ENCODE measurements around the gene PRKCG.
"Not testable (repeated sequence)": the region's sequence is repeated elsewhere in the genome, so short reads cannot be mapped to it uniquely, and the experiment has no call there.

The PRKCG gene

DNA sequence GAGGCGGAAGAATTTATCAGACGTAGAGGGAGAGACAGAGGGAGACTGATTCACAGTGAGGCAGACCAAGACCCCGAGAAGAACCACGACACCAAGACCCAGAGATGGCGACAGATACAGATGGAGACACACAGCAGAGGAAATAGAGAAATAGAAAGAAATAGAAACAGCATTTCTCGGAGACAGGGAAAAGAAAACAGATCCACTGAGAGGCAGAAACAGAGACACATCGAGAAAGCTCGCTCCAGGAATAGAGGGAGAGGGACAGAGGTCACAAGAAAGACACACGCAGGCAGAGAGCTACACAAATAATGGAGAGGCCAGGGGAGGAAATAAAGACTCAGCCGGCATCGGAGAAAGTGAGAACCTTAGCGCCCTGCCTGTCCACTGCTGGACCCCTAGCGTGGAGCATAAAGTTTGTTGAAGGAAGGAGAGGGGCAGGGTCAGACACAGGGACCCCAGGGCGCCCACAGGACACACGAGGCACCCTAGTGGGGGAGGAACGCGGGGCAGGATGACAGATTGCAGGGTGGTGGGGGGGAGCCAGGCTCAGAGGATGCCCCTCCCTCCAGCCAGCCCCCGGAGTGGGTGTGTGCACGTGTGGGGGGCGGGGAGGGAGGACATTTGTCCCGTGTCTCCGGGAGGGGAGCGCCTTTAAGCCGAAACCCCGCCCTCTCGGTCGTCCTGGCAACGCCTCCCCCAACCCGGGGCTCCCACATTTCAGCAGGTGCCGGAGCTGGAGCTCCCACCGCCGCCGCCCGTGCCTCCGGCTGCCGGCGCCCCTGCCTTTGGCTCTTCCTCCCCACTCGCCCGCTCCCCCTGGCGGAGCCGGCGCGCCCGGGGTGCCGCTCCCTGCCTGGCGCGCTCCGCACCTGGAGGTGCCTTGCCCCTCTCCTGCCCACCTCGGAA lies at the start of gene PRKCG:
TSS of gene PRKCG (plus strand) at position 716 of the 909 bp plus-strand sequence. CDS start 298 bp downstream, outside the sequence.
- DNase-seq, result no peak

DNA sequence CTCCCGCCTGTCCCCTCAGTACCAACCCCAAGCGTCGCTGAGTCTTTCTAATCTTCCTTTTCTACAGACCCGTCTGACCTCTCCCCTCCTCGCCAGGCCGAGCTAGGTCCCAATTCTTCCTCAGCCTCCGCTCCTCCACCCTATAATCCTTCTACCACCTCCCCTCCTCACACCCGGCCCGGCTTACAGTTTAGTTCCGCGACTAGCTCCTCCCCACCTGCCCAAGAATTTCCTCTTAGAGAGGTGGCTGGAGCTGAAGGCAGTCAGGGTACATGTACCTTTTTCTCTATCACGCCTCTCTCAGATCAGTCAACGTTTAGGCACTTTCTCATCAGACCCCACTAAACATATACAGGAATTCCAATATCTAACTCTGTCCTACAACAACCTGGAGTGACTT lies 49.1 kb upstream of the PRKCG start:
- not testable (repeated sequence) for DNase-seq

DNA sequence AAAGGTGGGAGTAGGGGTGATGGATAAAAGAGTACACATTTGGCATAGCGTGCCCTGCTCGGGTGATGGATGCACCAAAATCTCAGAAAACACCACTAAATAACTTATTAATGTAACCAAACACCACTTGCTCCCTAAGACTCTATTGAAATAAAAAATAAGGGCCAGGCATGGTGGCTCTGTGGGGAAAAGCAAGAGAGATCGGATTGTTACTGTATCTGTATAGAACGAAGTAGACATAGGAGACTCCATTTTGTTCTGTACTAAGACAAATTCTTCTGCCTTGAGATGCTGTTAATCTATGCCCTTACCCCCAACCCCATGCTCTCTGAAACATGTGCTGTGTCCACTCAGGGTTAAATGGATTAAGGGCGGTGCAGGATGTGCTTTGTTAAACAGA lies 43.6 kb upstream of the PRKCG start:
- not testable (repeated sequence) for DNase-seq

DNA sequence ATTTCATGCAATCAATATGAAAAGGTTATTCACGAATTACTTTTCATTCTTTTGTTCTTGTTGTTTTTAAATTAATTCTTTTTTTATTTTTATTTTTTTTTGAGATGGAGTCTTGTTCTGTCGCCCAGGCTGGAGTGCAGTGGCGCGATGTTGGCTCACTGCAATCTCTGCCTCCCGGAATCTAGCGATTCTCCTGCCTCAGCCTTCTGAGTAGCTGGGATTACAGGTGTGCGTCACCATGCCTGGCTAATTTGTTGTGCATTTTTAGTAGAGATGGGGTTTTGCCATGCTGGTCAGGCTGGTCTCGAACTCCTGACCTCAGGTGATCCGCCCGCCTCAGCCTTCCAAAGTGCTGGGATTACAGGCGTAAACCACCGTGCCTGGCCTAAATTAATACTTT lies 41.8 kb upstream of the PRKCG start:
- DNase-seq, result not testable (repeated sequence)

DNA sequence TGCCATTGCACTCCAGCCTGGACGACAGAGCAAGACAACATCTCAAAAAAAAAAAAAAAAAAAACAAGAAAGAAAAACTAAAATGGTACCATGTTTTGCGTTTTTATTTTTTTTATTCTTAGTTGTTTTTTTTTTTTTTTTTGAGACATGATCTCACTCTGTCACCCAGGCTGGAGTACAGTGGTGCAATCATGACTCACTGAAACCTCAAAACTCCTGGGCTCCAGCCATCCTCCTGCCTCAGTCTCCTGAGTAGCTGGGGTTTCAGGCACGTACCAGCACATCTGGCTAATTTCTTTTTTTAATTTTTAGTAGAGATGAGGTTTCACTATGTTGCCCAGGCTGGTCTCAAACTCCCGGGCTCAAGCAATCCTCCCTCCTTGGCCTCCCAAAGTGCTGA lies 41.1 kb upstream of the PRKCG start:
- DNase-seq, result not testable (repeated sequence)

DNA sequence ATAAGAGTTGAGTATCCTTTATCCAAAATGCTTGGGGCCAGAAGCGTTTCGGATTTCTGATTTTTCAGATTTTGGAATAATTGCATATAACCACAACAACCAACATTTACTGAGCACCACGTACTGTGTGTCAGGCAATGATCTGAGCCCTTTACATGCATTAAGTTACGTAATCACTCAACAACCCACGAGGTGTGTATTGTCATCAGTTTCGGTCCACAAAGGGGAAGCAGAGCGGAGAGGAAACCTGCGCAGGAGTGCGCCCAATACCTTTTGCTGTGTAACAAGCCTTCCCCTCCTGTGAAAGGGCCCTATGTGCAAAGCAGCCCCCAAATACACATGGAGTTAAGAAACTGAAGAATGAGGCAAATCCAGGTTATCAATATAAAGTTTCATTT lies 37.1 kb upstream of the PRKCG start:
- no peak for DNase-seq

DNA sequence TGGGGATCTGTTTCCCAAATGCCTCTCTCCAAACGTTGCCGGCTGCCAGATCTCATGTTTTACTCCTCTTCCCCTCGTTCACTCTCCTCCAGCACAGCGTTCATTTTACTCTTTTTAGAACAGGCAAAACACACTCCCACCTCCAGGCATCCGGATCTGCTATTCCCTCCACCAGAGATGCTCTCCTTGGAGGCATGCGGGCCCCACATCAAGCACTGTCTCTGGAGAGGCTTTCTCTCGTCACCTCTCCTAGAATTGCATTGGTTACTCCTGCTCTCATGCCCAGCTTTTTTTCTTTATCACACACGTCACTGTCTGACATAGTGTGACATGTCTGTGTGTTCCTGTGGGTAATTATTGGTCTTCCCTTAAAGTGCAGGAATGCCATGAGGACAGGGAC lies 34.4 kb upstream of the PRKCG start:
- no peak for DNase-seq

DNA sequence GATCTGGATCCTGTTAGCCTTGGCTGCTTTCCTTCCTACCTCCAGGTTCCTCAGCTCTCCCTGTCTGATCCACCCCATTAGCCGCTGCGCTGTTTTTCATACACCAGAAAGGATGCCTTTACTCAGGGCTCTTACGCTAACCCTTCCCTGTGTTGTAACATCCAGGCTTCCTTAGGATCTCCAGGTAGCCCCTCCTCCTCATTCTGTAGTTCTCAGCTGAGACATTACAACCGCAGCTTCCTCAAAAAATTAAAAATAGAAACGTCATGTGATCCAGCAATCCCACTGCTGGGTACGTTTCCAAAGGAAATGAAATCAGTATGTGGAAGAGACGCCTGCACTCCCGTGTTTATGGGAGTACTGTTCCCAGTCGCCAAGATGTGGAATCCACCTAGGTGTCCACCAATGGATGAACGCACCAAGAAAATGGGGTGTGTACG lies 32.7 kb upstream of the PRKCG start:
- no peak for DNase-seq

DNA sequence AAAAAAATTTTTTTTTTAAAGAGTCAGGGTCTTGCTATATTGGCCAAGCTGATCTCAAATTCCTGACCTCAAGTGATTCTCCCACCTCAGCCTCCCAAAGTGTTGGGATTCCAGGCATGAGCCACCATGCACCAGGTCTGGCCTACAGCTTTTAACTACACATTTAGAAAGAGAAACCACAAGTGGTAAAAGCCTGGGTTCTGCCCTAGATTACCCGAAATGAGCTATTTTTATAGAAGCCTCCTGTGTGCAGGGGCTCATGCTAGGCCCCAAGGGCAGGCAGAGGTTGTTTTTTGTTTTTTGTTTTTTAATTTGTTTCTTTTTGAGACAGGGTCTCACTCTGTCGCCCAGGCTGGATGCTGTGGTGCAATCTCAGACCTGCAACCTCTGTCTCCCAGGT lies 28.3 kb upstream of the PRKCG start:
- DNase-seq, result no peak

DNA sequence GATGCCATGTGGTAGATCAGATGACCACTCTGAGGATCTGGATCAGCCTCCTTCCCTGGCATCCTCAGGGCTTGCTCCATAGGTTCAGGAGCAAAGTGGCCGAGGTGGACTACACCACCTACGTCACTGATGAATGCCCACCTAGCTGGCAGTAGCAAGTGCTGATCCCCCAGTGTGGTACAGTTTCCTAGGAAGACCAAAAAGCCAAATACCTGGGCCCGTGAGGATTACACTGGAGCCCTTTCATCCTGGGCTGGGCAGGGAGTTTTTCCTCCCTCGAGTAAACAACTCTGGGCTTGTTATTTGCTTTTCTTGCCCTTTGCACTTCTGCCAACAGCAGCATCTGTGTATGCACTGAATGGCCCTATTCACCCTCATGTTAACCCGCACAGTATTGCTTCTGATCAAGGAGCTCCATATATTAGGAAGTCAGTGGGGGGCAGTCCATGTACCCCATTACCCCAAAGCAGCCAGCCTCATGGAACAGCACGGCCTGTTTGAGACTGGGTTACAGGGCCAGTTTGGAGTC lies 17.6 kb upstream of the PRKCG start:
- DNase-seq, result no peak

DNA sequence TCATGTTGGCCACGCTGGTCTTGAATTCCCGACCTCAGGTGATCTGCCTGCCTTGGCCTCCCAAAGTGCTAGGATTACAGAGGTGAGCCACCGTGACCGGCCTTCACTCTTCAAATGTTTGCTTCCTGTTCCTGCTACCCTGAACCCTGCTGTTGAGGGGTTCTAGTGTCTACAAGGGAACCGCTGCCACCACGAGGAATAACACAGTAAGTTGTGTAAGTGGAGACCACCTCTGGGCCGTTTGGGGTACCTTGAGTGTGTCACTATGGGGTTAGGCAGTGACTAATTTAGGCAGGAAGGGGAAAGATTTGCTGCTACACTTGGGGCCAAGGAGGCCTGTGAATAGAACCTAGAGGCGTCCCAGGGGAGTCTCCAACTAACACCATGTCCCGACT lies 16.5 kb upstream of the PRKCG start:
- no peak for DNase-seq

DNA sequence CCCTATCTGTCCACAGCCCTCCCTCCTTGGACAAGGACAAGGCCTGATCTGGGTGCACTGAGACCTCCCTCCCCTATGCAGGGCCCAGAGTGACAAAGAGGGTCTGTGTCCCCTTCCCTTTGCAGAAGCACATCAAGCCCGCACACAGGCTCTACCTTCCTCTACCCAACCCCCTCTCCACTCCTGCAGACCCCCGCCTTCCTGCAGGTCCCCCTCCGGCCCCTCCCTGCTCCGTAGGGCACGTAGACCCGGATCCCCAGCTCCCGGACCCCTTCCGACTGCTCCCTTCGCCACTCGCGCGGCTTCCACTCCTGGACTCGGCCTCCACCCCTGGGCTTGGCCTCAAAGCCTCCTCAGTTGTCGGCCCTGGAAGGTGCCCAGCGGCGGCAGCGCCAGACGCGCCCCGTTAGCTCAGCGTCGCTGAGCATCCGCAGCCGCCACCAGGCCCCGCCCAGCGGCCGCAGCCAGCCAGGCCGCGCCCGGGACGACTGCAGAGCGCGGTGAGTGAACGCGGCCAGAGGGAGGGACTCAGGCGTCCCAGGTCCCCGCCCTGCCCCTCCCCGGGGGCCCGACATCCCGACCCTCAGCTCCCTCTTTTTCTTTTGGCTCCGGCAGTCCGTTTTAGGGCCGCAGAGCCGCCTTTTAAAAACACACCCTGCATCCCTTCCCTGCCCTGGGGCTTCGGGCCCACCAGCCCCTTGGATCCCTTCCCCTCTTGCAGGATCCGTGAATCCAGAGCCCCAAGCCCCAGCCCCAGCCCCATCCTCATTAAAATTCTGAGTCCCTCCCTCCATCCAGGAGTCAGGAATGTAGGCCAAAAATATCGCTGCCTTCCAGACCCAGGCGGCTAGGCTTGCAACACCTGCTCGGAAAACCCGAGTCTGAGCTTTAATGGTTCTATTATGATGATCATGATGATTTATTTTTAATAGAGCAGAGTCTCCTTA lies 15.8 kb upstream of the PRKCG start:
- no peak for DNase-seq

DNA sequence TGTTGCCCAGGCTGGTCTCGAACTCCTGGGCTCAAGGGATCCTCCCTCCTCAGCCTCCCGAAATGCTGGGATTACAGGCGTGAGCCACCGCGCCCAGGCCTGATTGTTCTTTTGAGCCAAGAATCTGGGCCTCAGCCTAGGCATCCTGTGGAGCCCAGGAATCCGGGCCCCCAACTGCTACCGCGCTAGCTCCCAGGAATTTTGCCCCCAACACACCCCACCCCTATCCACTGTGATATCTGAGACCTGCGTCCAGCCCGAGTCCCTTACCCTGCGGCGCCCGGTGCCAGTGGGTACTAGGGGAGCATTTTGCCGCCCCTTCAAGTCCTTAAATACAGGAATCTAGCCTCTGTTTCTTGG lies 15.2 kb upstream of the PRKCG start:
- DNase-seq, result no peak

DNA sequence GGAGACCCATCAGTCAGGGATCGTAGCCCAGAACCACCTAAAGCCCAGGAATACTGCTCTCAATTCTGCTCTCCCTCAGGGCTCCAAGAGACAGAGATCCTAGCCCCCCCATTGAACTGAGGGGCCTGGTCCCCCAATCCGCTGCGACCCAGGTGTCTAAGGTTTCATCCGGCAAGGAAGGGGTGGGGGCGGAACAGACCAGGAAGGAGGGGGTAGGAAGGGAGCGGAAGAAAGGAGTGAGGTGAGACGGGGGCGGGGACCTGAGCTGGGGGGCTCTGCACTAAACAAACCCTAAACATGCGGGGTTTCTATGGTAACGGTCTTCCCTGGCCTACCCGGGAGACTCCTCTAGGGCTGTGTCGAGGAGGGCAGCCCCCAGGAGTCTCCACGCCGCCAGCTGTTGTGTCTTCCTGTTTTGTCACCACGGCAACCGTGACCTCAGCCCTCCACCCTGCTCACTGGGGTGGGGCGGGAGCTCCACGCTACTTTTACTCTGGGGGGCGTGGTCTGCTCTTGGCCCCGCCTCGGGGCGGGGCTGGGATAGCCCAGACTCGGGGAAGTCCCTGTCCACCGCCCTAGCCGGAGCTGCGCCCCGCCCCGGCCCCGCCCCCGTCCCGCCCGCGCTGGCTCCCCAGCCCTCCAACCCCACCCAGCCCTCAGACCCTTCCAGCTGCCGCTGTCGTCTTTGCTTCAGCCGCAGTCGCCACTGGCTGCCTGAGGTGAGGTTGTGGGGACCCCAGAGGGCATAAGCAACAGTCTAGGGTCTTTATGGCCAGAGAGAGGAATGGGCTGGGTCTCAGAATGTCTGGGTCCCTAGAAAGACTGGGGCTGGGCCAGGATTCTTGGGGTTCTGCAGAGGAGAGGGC lies 14.5 kb upstream of the PRKCG start, which contains the start of gene MYADM:
TSS of gene MYADM (plus strand) at position 659 of the 866 bp plus-strand sequence. CDS start 5,647 bp downstream, outside the sequence.
- DNase-seq, result no peak

DNA sequence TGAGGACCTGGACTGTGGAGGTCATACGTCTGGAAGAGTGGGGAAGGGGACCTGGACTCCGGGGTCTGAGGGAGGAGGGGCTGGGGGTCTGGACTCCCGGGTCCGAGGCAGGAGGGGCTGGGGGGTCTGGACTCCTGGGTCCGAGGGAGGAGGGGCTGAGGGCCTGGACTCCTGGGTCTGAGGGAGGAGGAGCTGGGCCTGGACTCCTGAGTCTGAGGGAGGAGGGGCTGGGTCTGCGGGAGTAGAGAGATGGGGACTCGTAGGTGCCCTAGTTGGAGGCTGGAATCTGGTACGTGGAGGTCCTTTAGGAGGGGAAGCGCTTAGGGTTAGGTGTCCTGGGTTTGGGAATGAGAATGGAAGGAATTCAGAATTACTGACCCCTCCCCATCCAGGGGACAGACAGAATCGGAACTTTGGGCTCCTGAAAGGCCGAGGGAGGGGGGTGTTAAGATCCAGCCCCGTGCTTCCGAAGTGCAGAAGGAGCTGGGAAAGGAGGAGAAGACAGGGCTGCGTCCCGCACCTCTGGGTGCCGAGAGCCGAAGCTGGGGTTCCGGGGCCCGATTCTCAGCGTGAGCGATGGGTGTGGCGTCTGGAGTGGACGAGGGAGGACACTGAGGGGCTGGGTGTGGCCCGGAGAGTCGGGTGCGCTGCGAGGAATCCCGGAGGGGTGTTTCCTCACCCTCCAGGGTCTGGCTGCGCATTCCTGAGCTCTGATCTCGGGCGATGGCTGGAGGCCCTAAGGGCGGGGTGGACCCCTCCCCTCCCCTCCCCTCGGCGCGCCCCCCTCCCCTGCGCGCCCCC lies 13.7 kb upstream of the PRKCG start:
- no peak for DNase-seq

DNA sequence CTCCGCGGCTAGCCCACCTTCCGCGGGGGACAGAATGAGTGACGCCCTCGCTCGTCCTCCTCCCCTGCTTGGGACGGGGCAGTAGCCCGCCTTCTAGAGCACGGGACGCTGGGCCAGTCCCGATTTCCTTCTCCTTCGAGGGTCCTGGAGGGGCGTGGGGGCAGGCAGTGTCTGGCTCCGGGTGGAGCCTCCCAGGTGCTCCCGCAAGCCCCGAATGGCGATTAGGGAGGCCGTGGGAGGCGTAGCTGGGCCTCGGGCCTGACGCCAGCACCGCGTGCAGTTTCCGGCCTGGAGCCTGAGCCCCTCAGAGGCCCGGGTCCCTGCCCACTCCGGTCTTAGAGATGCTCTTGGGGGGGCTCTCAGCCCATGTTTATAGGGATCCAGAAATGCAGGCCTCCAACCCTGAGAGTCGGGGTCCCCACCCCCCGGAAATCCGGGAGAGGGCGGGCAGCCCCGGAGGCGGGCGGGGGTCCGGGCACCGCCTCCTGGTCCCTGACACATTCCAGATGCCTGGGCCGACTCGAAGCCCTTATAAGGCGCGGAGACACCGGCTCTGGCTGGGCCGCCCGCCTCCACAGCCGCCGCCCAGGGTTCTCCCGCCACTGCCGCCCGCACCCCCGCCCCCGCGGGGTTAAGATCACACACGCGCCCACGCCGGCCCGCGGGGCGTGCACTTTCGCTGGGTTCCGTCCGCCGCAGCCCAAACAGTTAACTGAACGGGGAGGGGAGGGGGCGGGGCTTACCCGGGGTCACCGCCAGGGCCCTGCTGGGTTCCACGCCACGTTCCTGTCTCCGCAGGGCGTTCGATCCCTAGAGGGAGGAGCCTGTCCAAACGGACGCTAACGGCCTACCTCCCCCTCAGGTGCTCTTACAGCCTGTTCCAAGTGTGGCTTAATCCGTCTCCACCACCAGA lies 12.8 kb upstream of the PRKCG start:
- DNase-seq, result no peak

DNA sequence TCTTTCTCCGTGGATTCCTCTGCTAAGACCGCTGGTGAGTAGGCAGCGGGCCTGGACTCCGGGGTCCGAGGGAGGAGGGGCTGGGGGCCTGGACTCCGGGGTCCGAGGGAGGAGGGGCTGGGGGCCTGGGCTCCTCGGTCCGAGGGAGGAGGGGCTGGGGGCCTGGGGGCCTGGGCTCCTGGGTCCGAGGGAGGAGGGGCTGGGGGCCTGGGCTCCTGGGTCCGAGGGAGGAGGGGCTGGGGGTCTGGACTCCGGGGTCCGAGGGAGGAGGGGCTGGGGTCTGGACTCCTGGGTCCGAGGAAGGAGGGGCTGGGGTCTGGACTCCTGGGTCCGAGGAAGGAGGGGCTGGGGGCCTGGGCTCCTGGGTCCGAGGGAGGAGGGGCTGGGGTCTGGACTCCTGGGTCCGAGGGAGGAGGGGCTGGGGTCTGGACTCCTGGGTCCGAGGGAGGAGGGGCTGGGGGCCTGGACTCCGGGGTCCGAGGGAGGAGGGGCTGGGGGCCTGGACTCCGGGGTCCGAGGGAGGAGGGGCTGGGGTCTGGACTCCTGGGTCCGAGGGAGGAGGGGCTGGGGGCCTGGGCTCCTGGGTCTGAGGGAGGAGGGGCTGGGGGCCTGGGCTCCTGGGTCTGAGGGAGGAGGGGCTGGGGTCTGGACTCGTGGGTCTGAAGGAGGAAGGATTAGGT lies 12.1 kb upstream of the PRKCG start:
- not testable (repeated sequence) for DNase-seq

DNA sequence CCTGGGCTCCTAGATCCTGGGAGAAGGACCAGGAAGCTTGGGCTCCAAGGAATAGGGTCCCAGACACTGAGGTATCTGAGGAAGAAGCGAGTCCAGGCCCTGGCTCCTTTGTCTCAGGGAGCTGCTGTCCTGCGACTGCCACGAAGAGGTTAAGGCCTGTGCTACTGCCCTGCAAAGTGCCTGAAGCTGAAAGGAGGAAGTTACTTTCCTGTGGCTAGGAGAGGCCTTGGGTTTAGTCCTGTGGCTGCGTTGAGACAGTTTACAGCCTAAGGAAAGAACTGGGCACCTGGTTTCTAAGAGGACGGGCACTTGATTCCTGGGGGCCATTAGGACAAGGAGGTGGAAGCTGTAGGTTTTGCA lies 11.5 kb upstream of the PRKCG start:
- no peak for DNase-seq

DNA sequence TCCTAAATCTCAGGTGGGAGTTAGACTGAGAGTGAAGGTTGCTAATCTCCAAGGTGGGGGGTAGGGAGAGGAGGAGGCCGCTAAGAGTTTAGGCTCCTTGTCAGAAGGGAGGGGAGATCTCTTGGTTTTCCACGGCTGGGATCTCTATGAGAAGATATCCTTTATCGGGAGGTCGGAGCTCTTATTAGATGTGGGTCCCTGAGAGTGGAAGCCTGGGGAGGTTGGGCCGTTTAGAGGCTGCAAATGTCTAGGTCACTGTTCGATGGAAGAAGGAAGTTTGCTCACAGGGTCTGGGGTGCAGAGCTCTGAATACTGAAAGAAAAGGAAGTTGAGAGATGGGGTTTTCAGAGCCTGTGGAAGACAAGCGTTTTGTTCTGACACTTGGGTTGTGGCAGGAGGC lies 10.5 kb upstream of the PRKCG start:
- no peak for DNase-seq

DNA sequence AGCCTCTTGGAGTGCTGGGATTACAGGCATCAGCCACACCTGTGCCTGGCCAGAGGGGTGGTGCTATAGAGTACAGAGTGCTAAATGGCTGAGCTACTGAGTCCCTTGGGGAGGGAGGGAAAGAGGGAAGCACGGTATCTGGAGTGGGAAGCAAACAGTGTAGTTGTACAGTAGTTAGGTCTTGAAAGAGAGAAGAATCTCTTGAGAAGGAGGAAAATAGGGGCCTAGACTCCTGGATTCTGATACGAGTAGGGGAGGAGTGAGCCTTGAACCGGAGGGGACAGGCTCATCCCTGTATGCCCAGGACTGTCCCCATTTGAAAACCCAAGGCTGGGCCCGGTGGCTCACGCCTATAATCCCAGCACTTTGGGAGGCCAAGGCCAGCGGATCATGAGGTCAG lies 9.2 kb upstream of the PRKCG start:
- DNase-seq, result no peak
